Bladder microvascular endothelial cell (primary cell): ENCODE measurements around the gene HNRNPH1. TPM values are rescaled to one million over a fixed set of nuclear protein-coding genes. Genes with fewer than 3 reads are reported as not detected.

ENCODE experiments used
- total RNA-seq: library from RNA; depleted of rRNA; stranded (reverse); fragments of >200 nt; gene quantifications from 2 replicates; pipeline ENCODE4 v1.2.3, GENCODE V29; 2014

The HNRNPH1 gene
- 466 and 1,064 TPM in 2 replicates for total RNA-seq

DNA sequence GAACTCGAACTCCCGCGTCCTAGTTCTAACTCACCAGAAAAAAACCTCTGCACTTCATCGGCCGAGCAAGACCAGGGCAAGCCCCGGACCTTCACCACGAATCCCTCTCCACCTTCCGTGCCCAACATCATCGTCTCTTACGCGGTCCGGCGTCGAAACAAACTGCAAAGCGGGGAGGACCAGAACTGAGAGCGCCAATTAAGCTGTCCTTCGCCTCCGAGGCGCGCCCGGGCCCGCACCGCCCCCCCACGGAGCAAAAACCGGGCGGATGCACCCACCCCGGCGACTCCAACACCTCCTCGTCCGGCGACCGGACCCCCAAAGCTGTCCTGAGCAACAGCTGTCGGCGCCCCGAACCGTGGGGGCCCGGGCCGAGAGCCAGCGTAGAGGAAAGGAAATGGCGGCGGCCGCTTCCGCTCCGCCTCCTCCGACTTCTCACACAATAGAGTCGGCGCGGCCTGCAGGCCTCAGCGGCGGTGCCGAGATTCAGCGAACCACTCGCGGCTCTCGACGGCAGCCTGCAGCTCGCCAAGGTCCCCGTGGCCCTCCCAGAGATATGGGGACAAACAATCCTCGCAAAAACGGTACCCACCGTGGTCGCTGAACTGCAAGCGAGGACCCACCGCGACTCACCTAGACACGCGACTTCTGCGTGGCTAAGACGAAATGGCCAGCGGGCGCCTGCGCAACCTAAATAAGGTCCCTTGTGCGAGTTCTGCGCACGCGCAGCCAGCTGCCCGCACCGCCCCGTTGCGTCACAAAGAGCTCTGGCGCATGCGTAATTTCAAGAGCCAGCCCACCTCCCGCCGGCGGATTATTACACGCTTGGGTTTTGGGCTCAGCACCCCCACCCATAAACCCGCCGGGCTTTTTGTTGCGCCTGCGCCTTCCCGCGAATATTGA, at the start of gene HNRNPH1:
TSS of gene HNRNPH1 (minus strand) at position 669 of the 903 bp plus-strand sequence. CDS start at position 131, 538 bp downstream.

Other genes starting within 250 kb of the HNRNPH1 start
- gene RUFY1, start 73.1 kb downstream of the HNRNPH1 start, total RNA-seq, result 43.7 and 74.1 TPM in 2 replicates
- 0.16 TPM in 1 of 2 replicates, not detected in the other for gene CBY3, start 57.4 kb upstream of the HNRNPH1 start, total RNA-seq
- gene CANX, start 75.3 kb upstream of the HNRNPH1 start, total RNA-seq, result 535 and 841 TPM in 2 replicates
- gene MAML1, start 109.2 kb upstream of the HNRNPH1 start, total RNA-seq, result 4.9 and 10.2 TPM in 2 replicates
- 0.32 TPM in 1 of 2 replicates, not detected in the other for gene LTC4S, start 170.3 kb upstream of the HNRNPH1 start, total RNA-seq
- gene MGAT4B, start 183.2 kb upstream of the HNRNPH1 start, total RNA-seq, result 143 and 246 TPM in 2 replicates
- 356 and 831 TPM in 2 replicates for gene SQSTM1, start 197.2 kb upstream of the HNRNPH1 start, total RNA-seq
- 3.9 and 13.8 TPM in 2 replicates for gene MRNIP, start 235.1 kb upstream of the HNRNPH1 start, total RNA-seq